GM18505 (cell line): ENCODE results near the gene PBOV1.

Source experiments
- ATAC-seq: cut with Tn5 transposase; IDR thresholded peaks from one replicate; pipeline ENCODE4 v1.9.1; 2021; ENCODE audit not compliant: unreplicated experiment
- POLR2A ChIP-seq: IDR thresholded peaks from 4 replicates; pipeline ENCODE4 v1.6.1; 2011; ENCODE audit warnings: borderline replicate concordance; ENCODE audit not compliant: insufficient read depth, insufficient read length; ENCODE audit errors: extremely low read depth

The PBOV1 gene

DNA sequence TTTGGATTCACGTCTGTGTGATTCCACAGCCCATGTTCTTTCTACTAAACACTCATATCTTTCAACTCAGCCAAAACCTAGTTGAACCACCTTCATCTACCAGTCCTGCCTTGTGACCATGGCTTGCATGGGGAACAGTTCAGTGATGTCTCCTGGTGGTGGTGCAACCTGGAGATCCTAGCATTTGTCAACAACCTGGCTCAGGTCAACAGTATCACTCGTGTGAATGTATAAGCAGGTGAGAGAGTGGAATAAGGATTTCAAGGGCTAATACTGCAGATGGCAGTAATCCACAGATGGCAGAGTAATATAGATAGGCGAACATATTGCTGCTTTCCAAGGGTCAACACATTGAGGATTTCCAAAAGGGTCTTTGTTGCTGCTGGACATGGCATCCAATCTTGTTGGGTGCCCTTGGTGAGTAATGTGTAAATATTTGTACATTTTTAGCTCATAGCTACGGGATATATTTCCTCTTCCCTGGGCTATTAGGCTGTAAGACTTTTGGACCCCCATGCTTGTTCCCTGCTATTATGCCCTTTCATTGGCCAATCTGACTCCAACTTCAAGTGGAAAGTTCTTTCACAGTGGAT lies 13.4 kb downstream of the PBOV1 start:
- TF ChIP-seq POLR2A = no peak

DNA sequence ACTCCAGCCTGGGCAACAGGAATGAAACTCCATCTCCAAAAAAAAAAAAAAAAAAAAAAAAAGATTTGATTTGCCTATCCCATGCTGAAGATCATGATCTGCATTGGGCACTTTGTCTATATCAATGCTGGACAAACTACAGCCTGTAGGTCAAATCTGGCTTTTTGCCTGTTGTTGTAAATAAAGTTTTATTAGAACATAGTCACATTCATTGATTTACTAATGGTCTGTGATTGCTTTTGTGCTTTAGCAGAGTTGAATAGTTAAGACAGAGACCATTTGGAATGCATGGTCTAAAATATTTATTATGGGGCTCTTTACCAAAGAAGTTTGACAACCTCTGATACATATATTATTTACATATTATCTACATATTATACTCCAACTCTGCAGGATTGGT lies 14.0 kb downstream of the PBOV1 start:
- TF ChIP-seq POLR2A = no peak
- ATAC-seq = no peak

More for the DNA sequence above, 13.4 kb downstream of the PBOV1 start:
- ATAC-seq = no peak

DNA sequence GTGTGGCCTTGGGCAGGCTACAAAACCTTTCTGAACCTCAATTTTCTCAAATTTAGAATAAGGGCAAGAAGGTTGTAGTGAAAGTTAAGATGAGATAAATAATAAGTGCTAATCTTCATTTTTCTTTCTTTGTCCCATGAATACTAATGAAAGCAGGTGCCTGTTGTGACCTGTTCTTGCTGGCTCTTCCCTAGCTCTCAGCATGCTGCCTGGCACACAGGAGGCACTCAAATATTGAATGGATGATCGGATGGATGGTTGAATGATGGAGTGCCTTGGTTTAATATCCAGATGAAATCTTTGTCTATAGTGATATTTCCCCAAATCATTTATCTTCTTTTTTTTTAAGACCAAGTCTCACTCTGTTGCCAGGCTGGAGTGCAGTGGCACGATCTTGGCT lies 15.0 kb downstream of the PBOV1 start:
- TF ChIP-seq POLR2A = no peak
- no peak for ATAC-seq

DNA sequence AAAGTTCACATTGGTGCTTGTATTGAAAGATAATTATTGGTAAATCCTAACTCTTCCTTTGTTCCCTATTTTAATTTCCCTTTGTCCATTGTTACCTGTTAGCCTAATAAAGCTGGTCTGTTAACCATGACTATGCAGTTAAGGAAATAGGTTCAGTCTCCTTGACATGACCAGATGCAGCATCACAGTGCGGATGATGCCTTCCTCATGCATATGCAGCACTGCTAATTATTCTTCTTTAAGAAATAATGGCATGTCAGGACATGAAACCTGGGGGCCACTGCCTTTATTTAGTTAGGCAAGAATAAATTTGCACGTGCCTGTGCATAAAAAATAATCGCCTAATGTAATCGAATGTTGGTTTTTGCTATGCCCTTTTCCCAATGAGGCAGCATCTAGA lies 16.5 kb downstream of the PBOV1 start:
- TF ChIP-seq POLR2A = no peak
- no peak for ATAC-seq

DNA sequence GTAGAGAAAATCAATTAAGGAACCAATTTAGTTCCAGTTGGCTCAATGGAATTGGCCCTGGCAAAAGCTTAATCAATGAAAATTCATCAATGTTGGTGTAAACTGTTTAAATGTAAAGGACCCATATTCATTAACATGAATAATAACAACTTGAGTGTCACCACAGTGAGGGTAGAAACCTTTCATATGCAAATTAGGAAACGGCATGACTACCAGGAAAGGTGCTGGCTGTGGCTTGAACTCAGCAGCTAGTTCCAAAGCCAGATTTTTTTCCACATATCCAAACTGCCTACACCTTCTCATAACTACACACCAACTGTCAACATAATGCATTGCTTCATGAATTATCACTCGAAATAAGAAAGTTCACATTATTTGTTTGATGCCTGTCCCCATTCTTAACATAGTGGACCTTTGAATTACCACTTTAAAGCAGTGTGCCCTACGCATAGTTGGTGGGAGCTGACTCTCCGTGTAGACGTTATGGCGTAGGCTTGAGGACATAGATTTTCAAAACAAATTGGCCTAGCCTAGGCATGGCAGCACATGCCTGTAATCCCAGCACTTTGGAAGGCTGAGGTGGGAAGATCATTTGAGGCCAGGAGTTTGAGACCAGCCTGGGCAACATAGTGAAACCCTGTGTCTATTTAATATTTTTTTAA lies 19.7 kb downstream of the PBOV1 start:
- ATAC-seq = no peak
- TF ChIP-seq POLR2A = no peak

DNA sequence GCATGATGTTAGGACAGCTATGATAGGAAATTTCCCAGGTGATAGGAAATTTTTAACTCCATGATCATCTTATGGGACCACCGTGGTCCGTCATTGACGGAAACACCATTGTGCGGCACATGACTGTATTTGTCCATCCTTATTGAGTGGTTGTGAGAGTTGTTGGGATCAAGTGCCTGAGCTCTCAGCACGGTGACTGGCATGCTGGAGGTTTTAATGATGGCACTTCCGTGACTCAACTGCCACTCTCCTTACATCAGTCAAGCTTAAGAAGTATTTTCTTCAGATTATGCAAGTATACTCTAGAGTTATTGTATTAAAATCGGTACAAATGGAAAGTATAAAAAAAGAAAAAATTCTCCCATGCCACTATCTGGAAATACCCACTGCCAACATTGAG lies 20.7 kb downstream of the PBOV1 start:
- TF ChIP-seq POLR2A = no peak
- no peak for ATAC-seq

DNA sequence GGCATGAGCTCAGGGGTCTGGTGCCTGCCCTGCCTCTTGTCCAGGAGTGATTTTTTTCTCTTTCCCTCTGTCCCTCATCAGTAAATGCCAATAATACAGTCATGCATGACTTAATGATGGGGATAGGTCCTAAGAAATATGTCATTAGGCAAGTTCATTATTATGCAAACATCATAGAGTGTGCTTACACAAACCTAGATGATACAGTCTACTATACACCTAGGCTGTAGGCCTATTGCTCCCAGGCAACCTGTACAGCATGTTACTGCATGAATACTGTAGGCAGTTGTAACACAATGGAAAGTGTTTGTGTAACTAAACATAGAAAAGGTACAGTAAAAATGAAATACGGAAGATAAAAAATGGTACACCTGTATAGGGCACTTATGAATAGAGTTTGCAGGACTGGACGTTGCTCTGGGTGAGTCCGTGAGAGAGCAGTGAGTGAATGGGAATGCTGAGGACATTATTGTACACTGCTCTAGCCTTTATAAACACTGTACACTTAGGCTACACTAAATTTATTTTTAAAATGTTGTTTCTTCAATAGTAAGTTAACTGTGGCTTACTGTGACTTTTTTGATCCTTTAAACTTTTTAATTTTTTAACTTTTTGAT lies 22.1 kb downstream of the PBOV1 start:
- no peak for ATAC-seq
- no peak for TF ChIP-seq POLR2A

DNA sequence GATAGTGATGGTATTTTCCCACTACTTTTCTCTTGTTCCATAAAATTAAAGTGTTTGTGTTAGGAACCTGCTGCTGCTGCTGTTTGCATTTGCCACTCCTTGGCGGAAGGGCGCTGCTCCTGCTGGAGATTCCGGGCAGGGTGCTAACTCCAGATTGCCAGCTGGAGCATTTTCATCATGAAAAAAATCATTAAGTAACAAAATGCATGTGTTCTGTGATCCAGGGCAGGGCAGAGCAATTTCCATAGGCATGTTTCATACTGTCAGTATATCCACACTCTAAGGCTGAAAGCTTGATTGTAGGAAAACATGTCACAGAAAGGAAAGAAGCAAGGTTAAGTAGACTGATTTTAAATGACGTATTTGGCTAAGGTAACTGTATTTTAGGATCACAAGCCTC lies 24.0 kb downstream of the PBOV1 start:
- no peak for TF ChIP-seq POLR2A
- ATAC-seq = no peak

DNA sequence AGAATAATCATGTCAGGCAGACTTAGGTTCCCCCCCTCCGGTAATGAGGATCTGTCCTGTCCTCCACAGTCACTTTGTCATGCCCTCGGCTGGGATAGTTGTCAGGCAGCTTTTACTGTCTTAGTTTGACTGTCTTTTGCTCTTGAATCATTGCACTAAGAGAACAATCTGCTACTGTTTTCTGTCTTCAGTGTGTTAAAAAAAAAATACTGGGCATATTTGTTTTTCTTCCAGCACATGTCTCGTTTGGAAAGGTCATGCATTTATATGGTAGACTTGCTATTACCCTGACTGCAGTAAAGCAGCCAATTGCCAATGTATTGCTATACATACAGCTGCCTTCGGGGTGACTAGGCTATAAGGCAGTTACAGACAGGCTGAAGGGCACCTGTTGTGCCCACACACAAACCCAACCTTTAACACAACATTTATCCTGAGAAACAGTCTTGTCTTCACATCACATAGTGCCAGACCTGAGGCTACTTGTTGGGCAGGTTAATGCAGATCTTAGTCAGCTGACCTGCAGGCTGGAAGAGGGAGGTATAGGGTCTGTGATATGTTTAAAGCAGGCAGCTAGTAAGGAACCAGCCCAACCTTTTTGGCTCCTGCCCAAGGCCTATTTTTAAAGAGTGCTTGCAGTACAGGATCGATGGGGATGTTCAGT lies 29.9 kb downstream of the PBOV1 start:
- no peak for ATAC-seq
- no peak for TF ChIP-seq POLR2A

DNA sequence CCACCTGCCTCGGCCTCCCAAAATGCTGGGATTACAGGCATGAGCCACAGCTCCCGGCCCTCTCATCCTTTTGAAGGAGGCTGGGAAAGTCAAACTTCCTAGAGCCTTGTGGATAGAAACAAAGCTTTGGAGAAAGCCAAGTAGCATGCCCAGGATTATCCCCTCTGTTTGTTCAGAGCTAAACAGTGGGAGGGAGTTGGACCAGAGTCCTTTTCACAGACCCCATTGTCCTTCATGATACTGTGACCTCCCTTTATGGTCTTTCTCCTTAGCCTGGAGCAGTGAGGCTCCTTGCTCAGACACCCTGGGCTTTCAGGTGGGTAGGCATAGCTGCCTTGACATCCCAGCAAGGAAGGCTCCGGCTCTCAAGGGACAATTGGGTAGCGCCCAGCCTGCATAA lies 31.1 kb downstream of the PBOV1 start:
- TF ChIP-seq POLR2A = no peak
- no peak for ATAC-seq

DNA sequence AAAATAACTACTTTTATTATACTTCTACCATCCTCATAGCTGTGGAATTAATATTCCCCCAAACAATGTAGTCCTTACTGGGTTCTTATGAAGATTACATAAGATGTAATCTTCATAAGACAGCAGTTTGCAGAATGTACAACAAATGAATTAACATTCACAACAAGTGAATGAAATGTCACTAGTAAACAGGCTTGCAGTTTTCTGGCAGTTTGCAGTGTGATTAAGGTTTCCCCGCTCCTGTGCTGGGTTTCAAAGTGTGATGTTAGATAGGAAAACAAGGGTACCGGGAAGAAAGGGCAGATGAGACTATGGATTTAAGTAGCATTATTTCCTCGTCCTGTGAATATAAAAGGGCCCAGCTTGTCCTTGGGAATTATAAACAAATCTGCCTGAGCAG lies 34.1 kb downstream of the PBOV1 start:
- ATAC-seq = no peak
- no peak for TF ChIP-seq POLR2A

DNA sequence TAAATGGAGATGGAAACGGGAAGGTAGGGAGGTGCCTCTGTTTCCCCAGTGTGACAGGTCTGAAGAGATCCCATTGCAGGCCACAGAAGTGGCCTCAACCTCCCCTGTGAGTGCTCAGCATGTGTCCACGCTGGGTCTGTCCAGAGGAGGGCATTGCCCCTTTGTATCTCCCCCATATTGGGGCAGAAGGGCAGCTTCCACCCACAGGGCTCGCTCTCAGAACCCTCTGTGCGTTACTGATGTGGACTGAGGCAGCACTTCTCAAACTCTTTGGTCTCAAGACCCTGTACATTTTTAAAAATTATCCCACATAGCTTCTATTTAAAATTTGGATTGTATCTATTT lies 34.5 kb downstream of the PBOV1 start:
- TF ChIP-seq POLR2A = no peak
- no peak for ATAC-seq

DNA sequence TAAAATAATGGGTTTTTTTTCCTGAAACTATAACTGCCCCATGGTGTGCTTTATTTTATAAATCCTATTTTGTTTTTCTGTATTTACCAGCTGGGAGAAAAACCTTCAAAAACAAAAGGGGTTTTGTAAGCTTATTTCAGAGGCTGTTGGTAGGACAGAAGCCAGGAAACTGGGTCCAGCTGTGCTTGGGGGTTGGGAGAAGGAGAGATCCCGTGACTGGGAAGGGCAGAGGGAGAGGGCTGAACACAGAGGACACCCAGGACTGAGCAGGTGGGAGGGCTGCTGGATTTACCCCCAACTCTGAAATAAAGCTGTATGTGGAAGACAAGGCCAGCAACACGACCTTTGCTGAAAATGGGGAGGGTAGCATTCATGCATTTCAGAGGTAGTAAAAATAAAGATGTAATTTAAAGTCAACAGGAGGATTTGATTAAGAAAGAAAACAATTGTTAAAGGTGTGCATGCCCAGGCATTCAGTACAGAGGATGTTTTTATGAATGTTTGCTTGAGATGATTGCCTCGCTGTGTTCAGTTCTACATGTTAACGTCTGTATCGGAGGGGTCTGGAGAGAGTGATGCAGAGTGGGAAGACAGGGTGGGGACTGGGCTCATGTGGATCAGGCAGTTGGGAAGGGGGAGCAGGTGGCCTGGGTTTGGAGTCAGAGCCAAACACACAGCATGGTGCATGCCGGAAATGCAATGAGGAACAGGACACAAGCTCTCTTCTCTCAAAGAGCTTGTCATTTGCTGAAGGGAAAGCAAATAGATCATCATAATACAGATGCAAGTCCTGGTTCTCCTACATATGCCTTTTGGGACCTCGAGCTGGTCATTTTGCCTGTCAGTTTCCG lies 35.1 kb downstream of the PBOV1 start:
- TF ChIP-seq POLR2A = no peak
- no peak for ATAC-seq
